Activated CD4-positive, CD25-positive, alpha-beta regulatory T cell treated with anti-CD3 and anti-CD28 coated beads, Interleukin-2, amount 50 U/mL, for 72 hours (primary cell): ENCODE measurements around the gene FAM221B.

Experiments used
- DNase-seq: peaks from one replicate; pipeline ENCODE4 v3.0.0; 2021

FAM221B gene

GRCh38 chr9:35828716-35829083 is at the start of gene FAM221B:
TSS of gene FAM221B (minus strand) at chr9:35828732. CDS start at chr9:35826161, 2,571 bp downstream.
- peak; percentile 44 for DNase-seq

DNA sequence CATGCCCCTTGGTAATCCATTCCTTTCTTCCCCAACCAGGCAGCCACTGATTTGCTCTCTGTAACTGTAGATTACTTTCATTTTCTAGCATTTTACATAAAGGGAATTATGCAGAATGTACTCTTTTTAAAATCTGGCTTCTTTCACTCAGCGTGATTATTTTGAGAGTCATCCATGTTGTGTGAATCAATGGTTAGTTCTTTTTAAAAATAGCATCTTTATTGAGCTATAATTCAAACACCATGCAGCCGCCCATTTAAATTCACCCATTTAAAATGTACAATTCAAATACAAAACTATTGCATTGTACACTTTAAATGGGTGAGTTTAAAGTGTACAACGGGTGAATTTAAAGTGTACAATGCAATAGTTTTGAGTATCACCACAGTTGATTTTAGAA is 44.0 kb upstream of the FAM221B start:
- DNase-seq, result no peak

GRCh38 chr9:35871545-35871944 is 43.0 kb upstream of the FAM221B start:
- no peak for DNase-seq

- DNase-seq, result no peak
Observed at GRCh38 chr9:35870351-35870923, 41.9 kb upstream of the FAM221B start, which contains the start of gene OR13J1. TSS of gene OR13J1 (minus strand) at chr9:35870401. CDS start at chr9:35870401, 0 bp downstream.

GRCh38 chr9:35869621-35870216 is 41.2 kb upstream of the FAM221B start:
- DNase-seq, result no peak

DNA sequence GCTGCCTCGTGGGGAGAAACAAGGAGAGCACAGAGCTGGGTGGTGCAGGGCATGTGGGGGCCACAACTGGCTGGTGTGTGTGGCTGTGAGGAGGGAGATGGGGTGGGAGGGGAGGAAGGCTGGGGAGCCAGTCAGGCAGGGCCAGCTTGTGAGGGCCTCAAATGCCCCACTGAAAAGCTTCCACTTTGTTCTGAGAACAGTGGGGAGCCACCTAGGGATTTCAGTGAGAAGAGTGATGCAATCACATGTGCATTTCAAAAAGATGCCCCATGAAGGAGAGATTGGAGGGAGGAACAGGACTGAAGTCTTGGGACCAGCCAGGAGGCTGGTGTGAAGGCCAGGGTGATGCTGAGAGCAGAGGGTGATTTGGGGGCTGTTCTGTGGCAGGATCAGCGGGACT is 40.4 kb upstream of the FAM221B start:
- no peak for DNase-seq

DNA sequence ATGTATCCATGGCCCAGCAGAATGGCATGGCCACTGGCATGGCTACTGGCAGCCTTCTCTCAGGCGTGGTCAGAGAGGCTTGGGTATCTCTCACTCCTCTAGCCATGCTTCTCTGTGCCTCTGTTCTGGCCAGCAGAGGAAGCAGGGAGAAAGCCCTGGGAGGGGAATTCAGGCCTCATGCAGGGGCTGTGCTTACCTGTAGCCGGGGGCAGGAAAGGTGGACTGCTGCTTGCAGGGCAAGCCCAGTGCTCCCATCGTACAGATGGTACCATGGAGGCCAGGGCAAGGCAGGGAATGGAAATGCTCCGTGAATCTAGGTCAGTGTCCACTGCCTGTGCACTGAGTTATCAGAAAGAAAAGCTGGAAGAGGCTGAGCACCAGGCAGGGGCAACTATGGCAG is 39.0 kb upstream of the FAM221B start:
- DNase-seq, result no peak

DNA sequence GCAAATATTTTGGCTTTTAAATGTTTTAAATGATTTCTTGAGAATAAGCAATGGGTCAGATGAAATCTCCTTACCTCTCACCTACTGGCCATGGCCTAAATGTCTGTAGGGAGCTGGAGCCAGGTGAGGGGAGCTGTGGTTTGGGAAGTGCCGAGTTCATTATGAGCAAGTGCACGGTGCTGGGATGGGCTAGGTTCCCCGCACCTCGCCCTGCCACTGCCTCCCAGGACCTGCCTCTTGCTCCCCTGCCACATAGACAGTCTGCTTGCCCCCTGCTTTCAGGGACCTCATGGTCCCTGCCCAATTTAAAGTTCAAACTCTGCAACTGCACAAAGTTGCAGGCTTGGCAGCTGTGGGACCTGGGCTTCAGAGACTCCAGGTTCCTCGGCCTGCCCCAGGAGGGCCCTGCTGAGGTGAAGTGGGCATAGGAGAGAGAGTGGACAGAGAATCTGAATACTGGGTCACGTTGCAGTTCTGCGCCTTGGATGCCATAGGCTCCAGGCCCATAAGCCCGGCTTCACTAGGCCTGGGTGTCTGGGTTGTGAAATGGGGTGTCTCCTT is 36.2 kb upstream of the FAM221B start:
- DNase-seq, result no peak

GRCh38 chr9:35863583-35863982 is 35.1 kb upstream of the FAM221B start:
- no peak for DNase-seq

- DNase-seq, result no peak
Observed at GRCh38 chr9:35862328-35862727, 33.8 kb upstream of the FAM221B start.

GRCh38 chr9:35861161-35861897 is 32.8 kb upstream of the FAM221B start:
- DNase-seq, result no peak

- no peak for DNase-seq
Observed at GRCh38 chr9:35859990-35860339, 31.4 kb upstream of the FAM221B start.

DNA sequence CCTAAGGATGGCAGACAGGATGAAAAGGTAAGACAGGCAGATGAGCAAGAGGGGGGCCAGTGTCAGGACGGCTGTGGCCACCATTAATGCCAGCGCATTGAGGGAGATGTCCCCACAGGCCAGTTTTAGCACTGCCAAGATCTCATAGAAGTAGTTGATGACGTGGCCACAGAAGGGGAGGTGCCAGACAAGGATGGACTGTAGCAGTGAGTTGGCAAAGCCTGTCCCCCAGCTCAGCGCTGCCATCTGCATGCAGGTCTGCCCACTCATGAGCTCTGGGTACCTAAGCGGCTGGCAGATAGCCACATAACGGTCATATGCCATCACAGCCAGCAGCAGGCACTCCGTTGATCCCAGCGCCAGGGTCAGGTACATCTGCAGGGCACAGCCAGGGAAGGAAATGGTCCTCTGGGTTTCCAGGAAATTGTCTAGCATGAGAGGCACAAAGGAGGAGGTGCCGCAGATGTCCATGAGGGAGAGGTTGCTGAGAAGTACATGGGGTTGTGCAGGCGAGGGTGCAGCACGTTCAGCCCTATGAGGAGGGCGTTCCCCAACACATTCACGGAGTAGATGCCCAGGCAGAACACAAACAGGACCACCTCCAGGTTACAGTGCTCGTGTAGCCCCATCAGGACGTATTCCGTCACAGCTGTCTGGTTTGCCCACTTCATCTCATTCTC is 30.9 kb upstream of the FAM221B start:
- no peak for DNase-seq

DNA sequence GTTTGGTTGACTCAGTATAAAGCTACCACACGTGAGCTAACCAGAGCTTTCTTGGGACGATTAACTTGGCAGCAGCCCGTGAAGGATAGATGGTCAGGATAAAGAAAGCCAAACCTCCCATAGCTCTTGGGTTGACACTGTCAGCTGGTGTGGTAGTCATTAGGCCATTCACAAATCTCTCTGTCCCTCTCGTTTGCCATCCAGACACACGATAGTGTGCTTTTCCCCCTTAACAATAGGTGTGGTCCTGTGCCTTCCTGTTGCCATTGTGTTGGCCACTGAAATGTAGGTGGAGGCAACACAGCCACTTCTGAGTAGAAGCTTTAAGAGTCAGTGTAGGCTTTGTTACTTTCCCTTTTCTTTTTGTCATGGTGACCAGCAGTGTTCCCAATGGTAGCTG is 29.9 kb upstream of the FAM221B start:
- no peak for DNase-seq

GRCh38 chr9:35856882-35857281 is 28.4 kb upstream of the FAM221B start:
- no peak for DNase-seq

DNA sequence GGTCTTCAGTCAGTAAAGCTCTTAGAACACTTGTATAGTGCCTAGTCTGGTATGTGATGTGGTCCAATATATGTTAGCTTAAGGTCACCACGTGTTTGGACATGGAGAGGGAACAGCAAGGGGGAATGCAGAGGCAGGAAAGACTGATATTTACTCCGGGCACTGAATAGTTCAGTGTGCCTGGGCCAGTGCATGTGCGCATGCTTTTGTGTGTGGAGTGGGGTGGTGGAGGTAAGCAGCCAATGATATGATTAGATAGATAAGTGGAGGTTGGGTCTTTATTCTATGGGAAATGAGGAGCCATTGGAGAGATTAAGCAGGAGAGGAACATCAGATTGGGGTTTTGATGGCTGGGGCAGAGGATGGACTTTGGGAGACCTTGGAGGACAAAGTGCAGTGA is 27.7 kb upstream of the FAM221B start:
- DNase-seq, result no peak

DNA sequence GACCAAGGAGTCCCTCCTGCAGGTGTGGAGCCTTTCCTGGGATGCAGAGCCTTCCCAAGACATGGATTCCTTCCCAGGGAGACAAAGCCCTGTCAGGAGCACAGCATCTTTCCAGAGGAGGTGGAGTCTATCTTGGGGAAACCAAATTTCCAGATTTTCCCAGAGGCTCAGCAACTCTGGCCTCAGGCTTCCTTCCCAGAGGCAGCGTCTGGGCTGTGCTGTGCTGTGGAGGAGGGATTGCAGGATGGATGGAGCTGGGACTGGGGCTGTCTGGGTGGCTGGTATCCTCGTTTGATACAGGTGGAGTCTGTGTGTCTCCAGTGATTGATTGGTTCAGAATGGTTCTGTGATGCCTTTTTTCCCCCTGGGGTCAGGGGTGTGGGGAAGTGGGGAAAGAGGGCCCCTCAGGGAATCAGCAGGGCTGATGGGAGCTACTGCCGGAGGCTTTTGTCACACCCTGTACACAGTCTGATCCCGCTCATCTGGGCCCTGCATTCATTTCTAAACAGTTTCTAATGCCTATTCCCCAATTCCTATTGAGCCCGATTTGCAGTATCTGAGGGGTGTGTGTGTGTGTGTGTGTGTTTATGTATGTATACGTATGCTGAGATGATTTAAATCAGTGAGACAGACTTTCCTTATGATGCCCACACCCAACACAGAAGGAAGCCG is 25.7 kb upstream of the FAM221B start:
- no peak for DNase-seq

DNA sequence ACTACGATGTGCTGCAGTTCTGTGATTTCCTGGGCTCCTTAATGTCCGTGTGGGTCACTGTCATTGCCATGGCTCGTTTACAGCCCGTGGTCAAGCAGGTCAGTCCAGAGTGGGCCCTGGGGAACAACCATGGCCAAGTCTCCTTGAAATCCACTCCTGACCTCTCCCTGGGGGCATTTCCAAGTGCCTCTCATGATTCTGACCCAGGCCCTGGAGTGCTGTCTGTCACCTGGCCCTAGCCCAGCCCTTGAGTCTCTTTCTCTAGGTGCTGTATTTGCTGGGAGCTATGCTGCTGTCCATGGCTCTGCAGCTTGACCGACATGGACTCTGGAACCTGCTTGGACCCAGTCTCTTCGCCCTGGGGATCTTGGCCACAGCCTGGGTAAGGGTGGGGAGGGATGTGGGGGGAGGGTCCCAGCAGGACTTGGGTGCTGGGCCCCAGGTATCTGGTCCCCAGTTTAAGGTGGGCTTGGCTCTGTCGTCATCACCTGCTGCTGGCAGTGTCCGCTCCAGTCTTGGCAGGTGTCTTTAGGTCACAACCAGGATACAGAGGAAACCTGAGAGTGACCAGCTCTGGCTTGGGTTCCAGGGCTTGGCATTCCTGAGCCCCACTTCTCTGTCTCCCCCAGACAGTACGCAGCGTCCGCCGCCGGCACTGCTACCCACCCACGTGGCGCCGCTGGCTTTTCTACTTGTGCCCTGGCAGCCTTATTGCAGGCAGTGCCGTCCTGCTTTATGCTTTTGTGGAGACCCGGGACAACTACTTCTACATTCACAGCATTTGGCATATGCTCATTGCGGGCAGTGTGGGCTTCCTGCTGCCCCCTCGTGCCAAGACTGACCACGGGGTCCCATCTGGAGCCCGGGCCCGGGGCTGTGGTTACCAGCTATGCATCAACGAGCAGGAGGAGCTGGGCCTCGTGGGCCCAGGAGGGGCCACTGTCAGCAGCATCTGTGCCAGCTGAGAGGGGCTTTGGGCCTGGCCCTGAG is 24.6 kb upstream of the FAM221B start:
- DNase-seq, result no peak

GRCh38 chr9:35852267-35852815 is 23.8 kb upstream of the FAM221B start:
- DNase-seq, result no peak

- no peak for DNase-seq
Observed at GRCh38 chr9:35847792-35848572, 19.4 kb upstream of the FAM221B start.
